Left lung (tissue), 10 donors: ENCODE measurements around the gene MAMDC4. TPM values are rescaled to one million over a fixed set of nuclear protein-coding genes. Genes with fewer than 3 reads are reported as not detected.
A peak's percentile ranks its signal among the peaks of the same experiment; 100 is the strongest.
"Not testable (repeated sequence)": the region's sequence is repeated elsewhere in the genome, so short reads cannot be mapped to it uniquely, and the experiment has no call there.

ENCODE experiments used
- ATAC-seq: fragments of 200-7000 bp; cut with Tn5 transposase; one replicate; pipeline ENCODE4 v1.9.1; 2020; ENCODE audit warnings: moderate library complexity
- DNase-seq, 4 donors: peaks; one replicate each; pipeline ENCODE4 v3.0.0-alpha.2; 2013 to 2020
- H3K27ac ChIP-seq, 2 donors: fragments of 200-600 bp; sonication (generic) in 1 of 2; one replicate each; pipeline versions ENCODE4 v1.5.0 to v1.8.0; 2020 to 2021
- H3K27me3 ChIP-seq, 2 donors: fragments of 200-600 bp; sonication (generic) in 1 of 2; one replicate each; pipeline versions ENCODE4 v1.5.0 to v1.8.0; 2020 to 2021
- H3K36me3 ChIP-seq, 2 donors: fragments of 200-600 bp; sonication (generic) in 1 of 2; one replicate each; pipeline versions ENCODE4 v1.5.0 to v1.8.0; 2020 to 2021
- H3K4me1 ChIP-seq, 2 donors: fragments of 200-600 bp; one replicate each; pipeline ENCODE4 v1.8.0; 2021
- H3K4me3 ChIP-seq, 2 donors: fragments of 200-600 bp; sonication (generic) in 1 of 2; one replicate each; pipeline versions ENCODE4 v1.5.0 to v1.8.0; 2020 to 2021; ENCODE audit warnings: mild to moderate bottlenecking in 1 of 2
- H3K9me3 ChIP-seq, 2 donors: fragments of 200-600 bp; sonication (generic) in 1 of 2; one replicate each; pipeline versions ENCODE4 v1.5.0 to v1.8.0; 2020 to 2021
- intact Hi-C, 2 donors: fragments of 100-400 bp; cut with DNase I; formaldehyde crosslinking; loops; one replicate each; pipeline versions ENCODE4 v1.11.2 to v1.14.2; 2022
- polyA plus RNA-seq, 6 donors: library from polyadenylated mRNA; unstranded; fragments of 120-200 nt; gene quantifications; one replicate each; pipeline ENCODE4 v1.2.1, GENCODE V29; 2013; ENCODE audit not compliant: insufficient read length in 6 of 6
- total RNA-seq, 2 donors: library from RNA; stranded (reverse); fragmentation: NEBNext Ultra II Directional; extraction: Animal tissue kit (Norgen Biotek cat#: 25700); gene quantifications; one replicate each; pipeline ENCODE4 v1.2.1, GENCODE V29; 2021
- TF ChIP-seq, protein P1 (sequence below), 2 donors: fragments of 200-600 bp; sonication (generic) in 1 of 2; IDR thresholded peaks; one replicate each; pipeline versions ENCODE4 v1.5.0 to v1.8.0; 2021; ENCODE audit warnings: antibody characterized with exemption in 2 of 2
- donor health status: DM: no; HTN: yes; CAD: no.
- donor health status: DM: no; HTN: no; CAD: no.

The MAMDC4 gene
- total and polyA plus RNA-seq, 8 donors: 5.3 to 16.0 (median 8.8) TPM

GRCh38 chr9:136837146-136837855, 14.8 kb upstream of the MAMDC4 start:
- TF ChIP-seq, protein P1, sequence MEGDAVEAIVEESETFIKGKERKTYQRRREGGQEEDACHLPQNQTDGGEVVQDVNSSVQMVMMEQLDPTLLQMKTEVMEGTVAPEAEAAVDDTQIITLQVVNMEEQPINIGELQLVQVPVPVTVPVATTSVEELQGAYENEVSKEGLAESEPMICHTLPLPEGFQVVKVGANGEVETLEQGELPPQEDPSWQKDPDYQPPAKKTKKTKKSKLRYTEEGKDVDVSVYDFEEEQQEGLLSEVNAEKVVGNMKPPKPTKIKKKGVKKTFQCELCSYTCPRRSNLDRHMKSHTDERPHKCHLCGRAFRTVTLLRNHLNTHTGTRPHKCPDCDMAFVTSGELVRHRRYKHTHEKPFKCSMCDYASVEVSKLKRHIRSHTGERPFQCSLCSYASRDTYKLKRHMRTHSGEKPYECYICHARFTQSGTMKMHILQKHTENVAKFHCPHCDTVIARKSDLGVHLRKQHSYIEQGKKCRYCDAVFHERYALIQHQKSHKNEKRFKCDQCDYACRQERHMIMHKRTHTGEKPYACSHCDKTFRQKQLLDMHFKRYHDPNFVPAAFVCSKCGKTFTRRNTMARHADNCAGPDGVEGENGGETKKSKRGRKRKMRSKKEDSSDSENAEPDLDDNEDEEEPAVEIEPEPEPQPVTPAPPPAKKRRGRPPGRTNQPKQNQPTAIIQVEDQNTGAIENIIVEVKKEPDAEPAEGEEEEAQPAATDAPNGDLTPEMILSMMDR (IDR thresholded peaks at IDR 0.05): no peak
- peaks cover 0 to 75% of the 10 kb centered on the region in 2 donors for H3K36me3 ChIP-seq
- peaks cover 10% of the 10 kb centered on the region in 2 donors for H3K4me1 ChIP-seq
- no peak overlapping the region for H3K27ac ChIP-seq
- H3K9me3 ChIP-seq: no peaks in the 10 kb centered on the region
- peak in 1 of 4 donors; percentile 62 for DNase-seq
- H3K4me3 ChIP-seq: no peak overlapping the region
- ATAC-seq: no peak
- H3K27me3 ChIP-seq: no peaks in the 10 kb centered on the region
- intact Hi-C loops: no loop called here

DNA sequence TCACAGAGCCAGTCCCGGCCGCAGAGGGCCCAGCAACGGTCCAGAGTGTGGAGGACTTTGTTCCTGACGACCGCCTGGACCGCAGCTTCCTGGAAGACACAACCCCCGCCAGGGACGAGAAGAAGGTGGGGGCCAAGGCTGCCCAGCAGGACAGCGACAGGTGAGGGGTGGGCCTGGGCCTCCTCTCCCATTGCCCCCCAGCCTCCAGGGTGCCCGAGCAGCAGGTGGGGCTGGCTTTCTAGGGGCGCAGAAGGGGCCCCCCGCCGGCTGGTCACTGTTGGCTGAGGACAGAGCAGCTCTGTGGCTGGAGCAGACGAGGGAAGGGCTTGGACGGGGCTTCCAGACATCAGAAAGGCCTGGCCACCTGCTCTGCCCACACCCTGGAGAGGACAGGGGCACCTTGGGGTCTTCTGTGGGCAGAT, 14.3 kb upstream of the MAMDC4 start:
- H3K27me3 ChIP-seq, H3K27ac ChIP-seq, intact Hi-C loops, H3K9me3 ChIP-seq, ATAC-seq, H3K4me3 ChIP-seq: not testable (repeated sequence)
- peaks cover 0 to 69% of the 10 kb centered on the region in 2 donors for H3K36me3 ChIP-seq
- peak in 1 of 4 donors; percentile 61 for DNase-seq
- peaks cover 13 to 16% of the 10 kb centered on the region in 2 donors for H3K4me1 ChIP-seq

DNA sequence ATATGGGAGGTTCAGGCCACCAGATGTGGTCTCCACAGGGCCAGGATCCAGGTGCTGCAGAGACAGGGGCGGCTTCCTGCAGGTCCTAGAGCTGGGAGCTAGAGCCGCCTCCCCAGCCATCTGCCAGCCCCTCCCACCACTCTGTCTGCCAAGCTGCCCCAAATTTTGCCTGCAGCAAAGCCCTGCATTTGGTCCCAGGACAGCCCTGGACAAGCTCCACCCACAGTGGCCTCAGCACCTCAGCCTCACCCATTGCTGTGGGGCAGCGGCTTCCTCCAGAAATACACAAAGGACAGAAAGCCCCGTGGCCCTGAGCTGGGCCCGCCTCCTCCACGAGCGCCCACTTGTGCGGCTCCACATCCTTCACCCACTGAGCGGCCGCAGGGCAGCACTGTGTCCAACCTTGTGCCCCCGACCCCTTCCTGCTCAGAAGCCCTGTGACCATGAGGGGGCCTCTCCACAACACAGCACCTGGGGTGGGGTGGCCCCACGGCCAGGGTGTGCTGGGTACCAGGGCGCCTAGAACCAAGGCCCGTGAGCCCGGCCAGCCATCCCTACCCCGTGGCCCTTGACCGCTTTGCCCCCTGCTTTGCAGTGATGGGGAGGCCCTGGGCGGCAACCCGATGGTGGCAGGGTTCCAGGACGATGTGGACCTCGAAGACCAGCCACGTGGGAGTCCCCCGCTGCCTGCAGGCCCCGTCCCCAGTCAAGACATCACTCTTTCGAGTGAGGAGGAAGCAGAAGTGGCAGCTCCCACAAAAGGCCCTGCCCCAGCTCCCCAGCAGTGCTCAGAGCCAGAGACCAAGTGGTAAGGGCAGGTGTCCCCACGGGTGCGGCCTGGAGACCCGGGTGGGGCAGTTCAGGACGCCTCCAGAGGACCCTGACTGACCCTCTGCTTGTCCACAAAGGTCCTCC, 13.6 kb upstream of the MAMDC4 start:
- Histone ChIP-seq H3K4me1 (peaks cover 13 to 23% of the 10 kb centered on the region in 2 donors), H3K36me3 (peaks cover 0 to 67% of the 10 kb centered on the region in 2 donors), H3K27ac (no peak overlapping the region), H3K9me3 (no peaks in the 10 kb centered on the region), H3K27me3 (peaks cover 5 to 12% of the 10 kb centered on the region in 2 donors), H3K4me3 (no peak overlapping the region)
- ATAC-seq (no peak), DNase-seq (no peak)
- intact Hi-C loops: no loop called here
- TF ChIP-seq, protein P1 (IDR thresholded peaks at IDR 0.05): no peak

DNA sequence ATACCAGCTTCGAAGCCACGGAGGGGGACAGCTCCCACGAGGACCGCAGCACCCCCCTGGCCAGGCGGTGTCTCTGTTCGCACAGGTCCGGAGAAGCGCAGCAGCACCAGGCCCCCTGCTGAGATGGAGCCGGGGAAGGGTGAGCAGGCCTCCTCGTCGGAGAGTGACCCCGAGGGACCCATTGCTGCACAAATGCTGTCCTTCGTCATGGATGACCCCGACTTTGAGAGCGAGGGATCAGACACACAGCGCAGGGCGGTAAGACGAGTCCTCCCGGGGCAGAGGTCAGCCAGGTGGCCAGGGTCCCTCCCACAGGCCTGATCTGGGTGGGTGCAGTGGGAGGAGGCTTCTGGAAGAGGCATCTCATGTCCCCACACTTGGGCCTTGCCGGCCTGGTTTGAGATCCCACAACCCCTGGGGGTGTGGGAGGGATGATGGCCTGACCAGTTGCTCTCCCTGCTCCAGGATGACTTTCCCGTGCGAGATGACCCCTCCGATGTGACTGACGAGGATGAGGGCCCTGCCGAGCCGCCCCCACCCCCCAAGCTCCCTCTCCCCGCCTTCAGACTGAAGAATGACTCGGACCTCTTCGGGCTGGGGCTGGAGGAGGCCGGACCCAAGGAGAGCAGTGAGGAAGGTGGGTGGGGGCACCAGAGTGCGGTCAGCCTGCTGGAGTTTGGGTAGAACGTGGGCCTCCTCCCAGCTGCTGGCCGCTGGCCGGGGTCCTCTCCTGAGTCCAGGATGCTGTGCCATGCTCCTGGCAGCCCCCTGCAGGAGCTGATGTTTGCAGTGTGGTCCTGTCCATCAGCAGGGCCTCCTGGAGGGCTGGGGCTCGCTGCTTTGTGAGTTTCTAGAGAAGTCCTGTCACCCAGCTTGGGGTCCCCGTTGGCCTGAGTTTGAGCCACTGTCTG, 12.7 kb upstream of the MAMDC4 start:
- DNase-seq (no peak), ATAC-seq (no peak)
- H3K27me3 ChIP-seq: peaks cover 12 to 21% of the 10 kb centered on the region in 2 donors
- intact Hi-C loops: no loop called here
- H3K4me3 ChIP-seq: no peak overlapping the region
- TF ChIP-seq, protein P1 (IDR thresholded peaks at IDR 0.05): no peak
- peaks cover 21 to 32% of the 10 kb centered on the region in 2 donors for H3K4me1 ChIP-seq
- no peak overlapping the region for H3K27ac ChIP-seq
- H3K9me3 ChIP-seq: no peaks in the 10 kb centered on the region
- H3K36me3 ChIP-seq: peaks cover 0 to 63% of the 10 kb centered on the region in 2 donors

DNA sequence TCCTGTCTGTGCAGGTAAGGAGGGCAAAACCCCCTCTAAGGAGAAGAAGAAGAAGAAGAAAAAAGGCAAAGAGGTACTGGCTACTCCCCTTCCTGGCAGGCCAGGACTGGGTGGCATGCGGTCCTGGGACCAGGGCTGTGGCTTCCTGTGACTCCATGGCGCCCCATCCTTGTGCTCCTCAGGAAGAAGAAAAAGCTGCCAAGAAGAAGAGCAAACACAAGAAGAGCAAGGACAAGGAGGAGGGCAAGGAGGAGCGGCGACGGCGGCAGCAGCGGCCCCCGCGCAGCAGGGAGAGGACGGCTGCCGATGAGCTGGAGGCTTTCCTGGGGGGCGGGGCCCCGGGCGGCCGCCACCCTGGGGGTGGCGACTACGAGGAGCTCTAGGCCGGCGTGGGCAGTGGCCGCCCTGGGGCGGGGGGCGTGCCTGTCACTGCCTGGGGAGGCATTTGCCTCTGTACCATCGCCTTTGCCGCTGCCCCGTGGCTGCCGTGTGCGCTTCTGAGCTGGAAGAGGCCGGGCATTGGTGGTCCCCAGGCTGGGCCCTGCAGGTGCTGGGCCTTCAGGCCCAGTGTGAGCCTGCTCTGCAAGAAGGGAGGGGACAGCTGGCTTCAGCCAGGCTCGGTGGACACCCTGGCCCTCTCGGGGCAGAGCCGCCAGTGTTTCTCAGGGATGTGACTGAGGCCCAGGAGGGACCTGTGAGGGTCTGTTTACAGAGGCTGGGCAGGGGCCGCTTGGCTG, 11.8 kb upstream of the MAMDC4 start:
- intact Hi-C loops: no loop called here
- no peak for ATAC-seq
- H3K4me3 ChIP-seq: no peak overlapping the region
- no peaks in the 10 kb centered on the region for H3K9me3 ChIP-seq
- peaks cover 21 to 32% of the 10 kb centered on the region in 2 donors for H3K4me1 ChIP-seq
- peaks cover 16 to 28% of the 10 kb centered on the region in 2 donors for H3K27me3 ChIP-seq
- no peak for DNase-seq
- no peak overlapping the region for H3K27ac ChIP-seq
- peaks cover 0 to 58% of the 10 kb centered on the region in 2 donors for H3K36me3 ChIP-seq
- TF ChIP-seq, protein P1 (IDR thresholded peaks at IDR 0.05): no peak
